Epithelial cell of esophagus (primary cell): ENCODE data around the gene EID2B.

Source experiments
- DNase-seq: peaks from one replicate; pipeline ENCODE4 v3.0.0; 2010; ENCODE audit warnings: low read depth
- H3K4me3 ChIP-seq: 2 replicates; pipeline ENCODE4 v1.5.1; 2011; ENCODE audit warnings: mild to moderate bottlenecking, low read length, control low read depth
- CTCF ChIP-seq: IDR thresholded peaks from 2 replicates; pipeline ENCODE4 v1.5.1; 2011; ENCODE audit warnings: low read depth, mild to moderate bottlenecking, low read length, control low read depth, inconsistent platforms; ENCODE audit not compliant: insufficient read depth; ENCODE audit errors: missing control alignments

Gene EID2B

DNA sequence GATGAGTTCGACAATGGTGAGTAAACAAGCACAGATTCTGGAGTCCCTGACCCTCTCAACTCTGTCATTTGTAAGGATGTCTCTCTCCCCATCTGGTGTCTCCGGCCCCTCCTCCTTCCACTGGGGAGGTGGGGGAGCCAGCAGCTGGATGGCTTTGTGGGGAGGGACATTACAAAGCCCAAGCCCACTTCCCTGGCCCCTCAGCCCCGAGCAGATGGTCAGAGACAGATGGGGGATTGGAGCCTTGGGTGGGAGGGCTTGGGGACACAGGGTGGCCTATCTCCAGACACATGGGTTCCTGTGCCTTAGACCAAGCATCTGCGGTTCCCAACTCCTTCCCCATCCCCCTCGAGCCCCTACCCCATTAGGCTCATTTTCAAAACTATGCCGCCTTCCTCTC, 49.5 kb downstream of the EID2B start:
- H3K4me3 ChIP-seq = no peak overlapping the region
- TF ChIP-seq CTCF = no peak

DNA sequence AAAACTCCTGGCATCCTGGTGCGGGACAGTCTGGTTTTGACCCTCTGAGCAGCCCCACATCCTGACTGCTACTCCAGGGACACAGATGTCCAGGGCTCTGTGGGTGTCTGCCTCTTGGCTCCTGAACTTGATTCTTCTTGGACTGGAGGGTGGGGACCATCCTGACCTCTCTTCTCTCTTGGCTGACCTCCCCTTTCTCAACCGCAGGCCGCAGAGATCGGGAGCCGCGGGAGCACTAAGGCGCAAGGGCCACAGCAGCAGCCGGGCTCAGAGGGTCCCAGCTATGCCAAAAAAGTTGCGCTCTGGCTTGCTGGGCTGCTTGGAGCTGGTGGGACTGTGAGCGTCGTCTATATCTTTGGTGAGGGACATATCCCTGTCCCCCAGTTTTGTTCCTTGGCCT, 51.0 kb downstream of the EID2B start:
- H3K4me3 ChIP-seq = peak overlapping the region; percentile 98
- no peak for DNase-seq
- TF ChIP-seq CTCF = no peak

More for the DNA sequence above, 49.5 kb downstream of the EID2B start:
- DNase-seq = no peak

GRCh38 chr19:39481229-39481545, 51.5 kb downstream of the EID2B start:
- DNase-seq = no peak
- peak overlapping the region; percentile 98 for H3K4me3 ChIP-seq
- TF ChIP-seq CTCF = no peak
